ENCODE measurements around the gene SLC30A1.
A peak's percentile ranks its signal among the peaks of the same experiment; 100 is the strongest.
"Not testable (repeated sequence)": the region's sequence is repeated elsewhere in the genome, so short reads cannot be mapped to it uniquely, and the experiment has no call there.

The SLC30A1 gene

GRCh38 chr1:211578640-211579439 lies at the start of gene SLC30A1:
SLC30A1 (minus strand) TSS chr1:211579161; CDS start chr1:211578612, 549 bp downstream.
- peak; percentile 99 for DNase-seq (ENCODE audit: low spot score)

- no peak for DNase-seq (ENCODE audit: low spot score)
Measured at GRCh38 chr1:211628417-211628816, 49.5 kb upstream of the SLC30A1 start.

- no peak for DNase-seq (ENCODE audit: low spot score)
Measured at GRCh38 chr1:211627259-211627658, 48.3 kb upstream of the SLC30A1 start.

GRCh38 chr1:211625866-211626265 lies 46.9 kb upstream of the SLC30A1 start:
- DNase-seq (ENCODE audit: low spot score): not testable (repeated sequence)

GRCh38 chr1:211625040-211625439 lies 46.1 kb upstream of the SLC30A1 start:
- DNase-seq (ENCODE audit: low spot score): no peak

GRCh38 chr1:211623515-211623914 lies 44.6 kb upstream of the SLC30A1 start:
- no peak for DNase-seq (ENCODE audit: low spot score)

GRCh38 chr1:211621447-211622198 lies 42.7 kb upstream of the SLC30A1 start:
- DNase-seq (ENCODE audit: low spot score): peak; percentile 38

- no peak for DNase-seq (ENCODE audit: low spot score)
Measured at GRCh38 chr1:211620097-211620496, 41.1 kb upstream of the SLC30A1 start.

GRCh38 chr1:211619033-211619996 lies 40.4 kb upstream of the SLC30A1 start:
- no peak for DNase-seq (ENCODE audit: low spot score)

- DNase-seq (ENCODE audit: low spot score): no peak
Measured at GRCh38 chr1:211616965-211617297, 38.0 kb upstream of the SLC30A1 start.

GRCh38 chr1:211616231-211616964 lies 37.4 kb upstream of the SLC30A1 start:
- no peak for DNase-seq (ENCODE audit: low spot score)

- no peak for DNase-seq (ENCODE audit: low spot score)
Measured at GRCh38 chr1:211614615-211615014, 35.7 kb upstream of the SLC30A1 start.

- DNase-seq (ENCODE audit: low spot score): no peak
Measured at GRCh38 chr1:211613951-211614350, 35.0 kb upstream of the SLC30A1 start.

- peak; percentile 89 for DNase-seq (ENCODE audit: low spot score)
Measured at GRCh38 chr1:211613108-211613947, 34.4 kb upstream of the SLC30A1 start.

GRCh38 chr1:211612786-211613107 lies 33.8 kb upstream of the SLC30A1 start:
- DNase-seq (ENCODE audit: low spot score): no peak

- no peak for DNase-seq (ENCODE audit: low spot score)
Measured at GRCh38 chr1:211611818-211612217, 32.9 kb upstream of the SLC30A1 start.

GRCh38 chr1:211610779-211611556 lies 32.0 kb upstream of the SLC30A1 start:
- DNase-seq (ENCODE audit: low spot score): peak; percentile 44

GRCh38 chr1:211609120-211610024 lies 30.4 kb upstream of the SLC30A1 start:
- DNase-seq (ENCODE audit: low spot score): no peak

Measured in AG08396 (cell line).